Type B pancreatic cell (in vitro differentiated cells): ENCODE results near the gene NPHP1. TPM values are rescaled to one million over a fixed set of nuclear protein-coding genes. Genes with fewer than 3 reads are reported as not detected.
"Not testable (repeated sequence)": the region's sequence is repeated elsewhere in the genome, so short reads cannot be mapped to it uniquely, and the experiment has no call there.

Source experiments
- DNase-seq: peaks from one replicate; pipeline ENCODE4 v3.0.0; 2021; ENCODE audit warnings: mixed read lengths; ENCODE audit not compliant: unreplicated experiment; ENCODE audit errors: extremely low spot score
- H3K27ac Mint-ChIP-seq: 2 replicates; pipeline ENCODE4 v1.8.0; 2021; ENCODE audit warnings: mild to moderate bottlenecking, mixed read lengths
- H3K27me3 Mint-ChIP-seq: 2 replicates; pipeline ENCODE4 v1.8.0; 2021; ENCODE audit warnings: mixed read lengths
- H3K36me3 Mint-ChIP-seq: 2 replicates; pipeline ENCODE4 v1.8.0; 2021; ENCODE audit warnings: mixed read lengths
- H3K4me1 Mint-ChIP-seq: one replicate; pipeline ENCODE4 v1.8.0; 2021; ENCODE audit warnings: mixed read lengths; ENCODE audit not compliant: unreplicated experiment
- H3K4me3 Mint-ChIP-seq: 2 replicates; pipeline ENCODE4 v1.8.0; 2021; ENCODE audit warnings: mild to moderate bottlenecking, mixed read lengths
- H3K9me3 Mint-ChIP-seq: 2 replicates; pipeline ENCODE4 v1.8.0; 2021; ENCODE audit warnings: mixed read lengths
- CTCF ChIP-seq: fragments of 200-600 bp; sonication (generic); conservative IDR thresholded peaks from 2 replicates; pipeline ENCODE4 v1.5.0; 2021; ENCODE audit warnings: antibody characterized with exemption, mild to moderate bottlenecking
- total RNA-seq: library from RNA; stranded (reverse); gene quantifications from 2 replicates; pipeline ENCODE4 v1.2.1, GENCODE V29; 2021; ENCODE audit warnings: low replicate concordance

Gene NPHP1
- total RNA-seq, 1 donor from 2014 or later, result 8.2 TPM

GRCh38 chr2:110170102-110170501 lies 34.7 kb downstream of the NPHP1 start:
- no peaks in the 10 kb centered on the region for H3K9me3 Mint-ChIP-seq

GRCh38 chr2:110167326-110168000 lies 37.4 kb downstream of the NPHP1 start:
- no peak for DNase-seq
- no peaks in the 10 kb centered on the region for H3K36me3 Mint-ChIP-seq
- no peak overlapping the region for H3K4me3 Mint-ChIP-seq
- no peaks in the 10 kb centered on the region for H3K4me1 Mint-ChIP-seq
- H3K9me3 Mint-ChIP-seq, result no peaks in the 10 kb centered on the region
- TF ChIP-seq CTCF, result no peak
- H3K27ac Mint-ChIP-seq, result no peak overlapping the region
- no peaks in the 10 kb centered on the region for H3K27me3 Mint-ChIP-seq

More at GRCh38 chr2:110170102-110170501, 34.7 kb downstream of the NPHP1 start:
- no peaks in the 10 kb centered on the region for H3K27me3 Mint-ChIP-seq
- H3K4me3 Mint-ChIP-seq, result no peak overlapping the region
- H3K4me1 Mint-ChIP-seq, result no peaks in the 10 kb centered on the region
- H3K36me3 Mint-ChIP-seq, result no peaks in the 10 kb centered on the region
- no peak for TF ChIP-seq CTCF
- no peak for DNase-seq
- H3K27ac Mint-ChIP-seq, result no peak overlapping the region

- DNase-seq, result no peak
- Mint-ChIP-seq H3K4me1 (no peaks in the 10 kb centered on the region), H3K36me3 (no peaks in the 10 kb centered on the region)
These were observed 38.5 kb downstream of the NPHP1 start for GRCh38 chr2:110166266-110166665.

GRCh38 chr2:110157153-110157793 lies 47.5 kb downstream of the NPHP1 start:
- no peak for DNase-seq
- no peak overlapping the region for H3K4me3 Mint-ChIP-seq
- no peaks in the 10 kb centered on the region for H3K9me3 Mint-ChIP-seq
- no peaks in the 10 kb centered on the region for H3K4me1 Mint-ChIP-seq
- peaks cover 8% of the 10 kb centered on the region for H3K36me3 Mint-ChIP-seq
- TF ChIP-seq CTCF, result peak; percentile 85
- H3K27me3 Mint-ChIP-seq, result no peaks in the 10 kb centered on the region
- H3K27ac Mint-ChIP-seq, result no peak overlapping the region

More at GRCh38 chr2:110166266-110166665, 38.5 kb downstream of the NPHP1 start:
- TF ChIP-seq CTCF, result no peak
- H3K4me3 Mint-ChIP-seq, result no peak overlapping the region
- H3K9me3 Mint-ChIP-seq, result no peaks in the 10 kb centered on the region
- no peaks in the 10 kb centered on the region for H3K27me3 Mint-ChIP-seq
- H3K27ac Mint-ChIP-seq, result no peak overlapping the region

- H3K9me3 Mint-ChIP-seq, H3K36me3 Mint-ChIP-seq: not testable (repeated sequence)
These were observed 50.0 kb downstream of the NPHP1 start for GRCh38 chr2:110154828-110155227.

GRCh38 chr2:110154188-110154587 lies 50.6 kb downstream of the NPHP1 start:
- H3K9me3 Mint-ChIP-seq, H3K36me3 Mint-ChIP-seq, H3K4me3 Mint-ChIP-seq, DNase-seq, H3K27ac Mint-ChIP-seq, H3K4me1 Mint-ChIP-seq, H3K27me3 Mint-ChIP-seq: not testable (repeated sequence)

More at GRCh38 chr2:110154828-110155227, 50.0 kb downstream of the NPHP1 start:
- H3K27ac Mint-ChIP-seq, H3K27me3 Mint-ChIP-seq, H3K4me3 Mint-ChIP-seq, DNase-seq, H3K4me1 Mint-ChIP-seq: not testable (repeated sequence)
